B cell (primary cell): ENCODE results near the gene ZNF286A. TPM values are rescaled to one million over a fixed set of nuclear protein-coding genes. Genes with fewer than 3 reads are reported as not detected.

Experiments used
- ATAC-seq: fragments of 200-7000 bp; cut with Tn5 transposase; one replicate; pipeline ENCODE4 v1.10.0; 2021; ENCODE audit warnings: low read depth, mild to moderate bottlenecking, moderate number of reproducible peaks, moderate library complexity
- CTCF ChIA-PET: fragments of 350-600 bp; sonication (Branson Sonifier 250); formaldehyde crosslinking; loops from one replicate; lab custom pipeline; 2021; ENCODE audit warnings: antibody characterized with exemption, inconsistent platforms; lab: Charles Lee
- POLR2A ChIA-PET: fragments of 350-600 bp; sonication (Branson Sonifier 250); formaldehyde crosslinking; loops from one replicate; lab custom pipeline; 2021; ENCODE audit warnings: antibody characterized with exemption; lab: Charles Lee
- DNase-seq: peaks from one replicate; pipeline ENCODE4 v3.0.0; 2013
- H2AFZ ChIP-seq: 2 replicates; pipeline ENCODE4 v1.6.1; 2012; ENCODE audit warnings: mild to moderate bottlenecking, low read depth, low read length; ENCODE audit not compliant: insufficient read depth, poor library complexity, severe bottlenecking
- H3K27ac ChIP-seq, 2 donors: 1 replicate in 1 of 2; 2 replicates in 1 of 2; pipeline ENCODE4 v1.5.1; 2012 to 2013; ENCODE audit warnings: low read length in 2 of 2, mild to moderate bottlenecking in 2 of 2, moderate library complexity in 1 of 2
- H3K27me3 ChIP-seq, 4 experiments: fragments of 200-600 bp in 1 of 4; sonication (generic) in 1 of 4; replicated peaks in 1 of 4; 1 replicate in 2 of 4; 2 replicates in 2 of 4; pipeline versions ENCODE4 v1.6.1 to v1.7.0; 2013 to 2016; ENCODE audit warnings: low read length in 3 of 4, mild to moderate bottlenecking in 2 of 4, mixed read lengths in 1 of 4, moderate library complexity in 1 of 4; ENCODE audit not compliant: insufficient read depth in 4 of 4, control insufficient read depth in 3 of 4; ENCODE audit errors: control extremely low read depth in 1 of 4
- H3K36me3 ChIP-seq, 2 experiments: replicated peaks in 1 of 2; 1 replicate in 1 of 2; 2 replicates in 1 of 2; pipeline versions ENCODE4 v1.6.1 to v1.7.1; 2013; ENCODE audit warnings: low read length in 1 of 2; ENCODE audit not compliant: insufficient read depth in 2 of 2, control insufficient read depth in 1 of 2; ENCODE audit errors: control extremely low read depth in 1 of 2, extremely low read depth in 1 of 2
- H3K4me1 ChIP-seq, 2 donors: fragments of 200-600 bp in 1 of 2; sonication (generic) in 1 of 2; 1 replicate in 1 of 2; 2 replicates in 1 of 2; pipeline versions ENCODE4 v1.5.1 to v1.6.1; 2013 to 2017; ENCODE audit warnings: low read length in 2 of 2; ENCODE audit not compliant: control insufficient read depth in 2 of 2, insufficient read depth in 2 of 2
- H3K4me2 ChIP-seq: replicated peaks from 2 replicates; pipeline ENCODE3; 2012; ENCODE audit warnings: mild to moderate bottlenecking, low read depth, low read length; ENCODE audit not compliant: poor library complexity, severe bottlenecking
- H3K4me3 ChIP-seq, 5 experiments: fragments of 200-600 bp in 1 of 5; sonication (generic) in 1 of 5; 1 replicate in 3 of 5; 2 replicates in 2 of 5; pipeline versions ENCODE4 v1.5.1 to v1.7.0; 2011 to 2016; ENCODE audit warnings: low read length in 4 of 5, mild to moderate bottlenecking in 4 of 5, low read depth in 2 of 5, control low read depth in 1 of 5, moderate library complexity in 1 of 5; ENCODE audit not compliant: insufficient read depth in 1 of 5; ENCODE audit errors: control extremely low read depth in 1 of 5, extremely low read depth in 1 of 5
- H3K79me2 ChIP-seq: fragments of 200-600 bp; sonication (generic); one replicate; pipeline ENCODE4 v1.6.0; 2016; ENCODE audit warnings: low read length; ENCODE audit not compliant: control insufficient read depth, insufficient read depth
- H3K9ac ChIP-seq: fragments of 200-600 bp; sonication (generic); 2 replicates; pipeline ENCODE4 v1.6.1; 2017; ENCODE audit warnings: mild to moderate bottlenecking, low read length, moderate library complexity
- H3K9me3 ChIP-seq, 3 donors: one replicate each; pipeline versions ENCODE4 v1.6.1 to v1.7.1; 2013; ENCODE audit warnings: low read length in 2 of 3; ENCODE audit not compliant: control insufficient read depth in 2 of 3, insufficient read depth in 1 of 3; ENCODE audit errors: control extremely low read depth in 1 of 3
- H4K20me1 ChIP-seq: 2 replicates; pipeline ENCODE4 v1.6.0; 2012; ENCODE audit warnings: mild to moderate bottlenecking, low read length; ENCODE audit not compliant: insufficient read depth, control insufficient read depth, poor library complexity, severe bottlenecking
- H3K27ac Mint-ChIP-seq: one replicate; pipeline ENCODE4 v1.8.0; 2021; ENCODE audit warnings: mixed read lengths
- H3K27me3 Mint-ChIP-seq: one replicate; pipeline ENCODE4 v1.8.0; 2021; ENCODE audit warnings: mixed read lengths
- H3K4me1 Mint-ChIP-seq: one replicate; pipeline ENCODE4 v1.8.0; 2021; ENCODE audit warnings: mixed read lengths
- H3K4me3 Mint-ChIP-seq: one replicate; pipeline ENCODE4 v1.8.0; 2021; ENCODE audit warnings: mixed read lengths
- H3K9me3 Mint-ChIP-seq: one replicate; pipeline ENCODE4 v1.8.0; 2022; ENCODE audit warnings: mixed read lengths; ENCODE audit not compliant: insufficient read depth
- CTCF ChIP-seq: fragments of 200-600 bp; IDR thresholded peaks from one replicate; pipeline ENCODE4 v1.8.0; 2022; ENCODE audit warnings: antibody characterized with exemption, mild to moderate bottlenecking
- EZH2 ChIP-seq: IDR thresholded peaks from 2 replicates; pipeline ENCODE4 v1.6.1; 2012; ENCODE audit warnings: borderline replicate concordance, low read depth, mild to moderate bottlenecking, moderate library complexity, low read length; ENCODE audit not compliant: insufficient read depth, poor library complexity, severe bottlenecking
- WGBS: methylation state at CpG from one replicate; pipeline ENCODE4 v1.1.5; 2013; ENCODE audit warnings: missing lambda C conversion rate; ENCODE audit not compliant: insufficient coverage; 5-methylcytosine and 5-hydroxymethylcytosine counted together
- intact Hi-C: fragments of 100-400 bp; cut with micrococcal nuclease; formaldehyde crosslinking; loops from one replicate; pipeline ENCODE4 v1.10.0; 2022
- polyA plus RNA-seq: library from polyadenylated mRNA; depleted of rRNA; stranded (reverse); fragments of >200 nt; gene quantifications from 2 replicates; pipeline ENCODE4 v1.2.3, GENCODE V29; 2012
- total RNA-seq, 2 donors: library from RNA; stranded (reverse); fragments of 120-200 nt in 1 of 2; gene quantifications; 1 replicate in 1 of 2; 2 replicates in 1 of 2; pipeline versions ENCODE4 v1.2.3 to v1.2.4, GENCODE V29; 2013 to 2022

The ZNF286A gene
- total and polyA plus RNA-seq, 2 donors (not counting 1 experiment from before 2014, with no cell fraction given): 7.0 to 30.4 TPM

GRCh38 chr17:15659663-15660062 lies 39.9 kb upstream of the ZNF286A start:
- Histone ChIP-seq H3K4me2 (no peak overlapping the region), H4K20me1 (no peaks in the 10 kb centered on the region), H3K36me3 (no peaks in the 10 kb centered on the region), H2AFZ (no peak overlapping the region), H3K9ac (no peak overlapping the region), H3K4me1 (no peaks in the 10 kb centered on the region), H3K79me2 (no peaks in the 10 kb centered on the region), H3K4me3 (no peak overlapping the region), H3K9me3 (no peaks in the 10 kb centered on the region), H3K27me3 (no peaks in the 10 kb centered on the region), H3K27ac (no peak overlapping the region)
- H3K4me1 Mint-ChIP-seq: peaks cover 7% of the 10 kb centered on the region
- intact Hi-C loops: no loop called here
- DNase-seq (no peak), ATAC-seq (no peak)
- CTCF ChIA-PET: no interaction called here
- no peak overlapping the region for H3K4me3 Mint-ChIP-seq
- POLR2A ChIA-PET: no interaction called here
- H3K9me3 Mint-ChIP-seq: no peaks in the 10 kb centered on the region
- TF ChIP-seq CTCF (no peak), EZH2 (no peak)
- 93% methylated on average over 3 of the region's 4 CpGs for WGBS
- no peak overlapping the region for H3K27ac Mint-ChIP-seq
- H3K27me3 Mint-ChIP-seq: no peaks in the 10 kb centered on the region

DNA sequence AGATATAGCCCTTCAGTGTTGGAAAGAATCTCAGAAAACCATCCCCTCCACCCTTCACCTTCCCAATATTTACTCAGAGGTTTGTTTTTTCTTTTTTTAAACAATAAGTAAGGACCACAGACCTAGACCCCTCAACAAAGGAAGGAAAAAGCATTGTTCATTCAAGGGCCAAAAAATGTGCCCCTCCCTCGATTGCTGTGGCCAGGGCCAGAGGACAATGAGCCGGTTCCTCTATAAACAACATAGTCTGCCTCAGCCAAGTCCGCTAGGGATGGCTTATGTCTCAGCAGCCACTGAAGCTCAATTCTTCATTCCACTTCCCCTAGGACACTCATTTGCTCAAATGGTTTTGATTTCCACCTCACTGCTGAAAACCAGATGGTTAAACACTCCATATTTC lies 39.5 kb upstream of the ZNF286A start:
- TF ChIP-seq CTCF (no peak), EZH2 (no peak)
- no peak overlapping the region for H3K27ac Mint-ChIP-seq
- Histone ChIP-seq H3K79me2 (no peaks in the 10 kb centered on the region), H3K27me3 (no peaks in the 10 kb centered on the region), H3K4me2 (no peak overlapping the region), H3K27ac (no peak overlapping the region), H3K4me3 (no peak overlapping the region), H2AFZ (no peak overlapping the region), H3K9me3 (no peaks in the 10 kb centered on the region), H3K4me1 (no peaks in the 10 kb centered on the region), H3K9ac (no peak overlapping the region), H3K36me3 (no peaks in the 10 kb centered on the region), H4K20me1 (no peaks in the 10 kb centered on the region)
- ChIA-PET CTCF (no interaction called here), POLR2A (no interaction called here)
- intact Hi-C loops: no loop called here
- H3K9me3 Mint-ChIP-seq: no peaks in the 10 kb centered on the region
- peaks cover 7% of the 10 kb centered on the region for H3K4me1 Mint-ChIP-seq
- no peak overlapping the region for H3K4me3 Mint-ChIP-seq
- WGBS: 95% methylated on average over 2 of the region's 3 CpGs
- no peaks in the 10 kb centered on the region for H3K27me3 Mint-ChIP-seq
- DNase-seq (no peak), ATAC-seq (no peak)
